H1 (cell line): ENCODE measurements around the gene SLC2A14. TPM values are rescaled to one million over a fixed set of nuclear protein-coding genes. Genes with fewer than 3 reads are reported as not detected.
"Not testable (repeated sequence)": the region's sequence is repeated elsewhere in the genome, so short reads cannot be mapped to it uniquely, and the experiment has no call there.

Source experiments
- CTCF ChIA-PET: fragments of 300-600 bp; sonication (Branson Sonifier 250); formaldehyde crosslinking; loops from one replicate; lab custom pipeline; 2021; ENCODE audit not compliant: partially characterized antibody; lab: Charles Lee
- POLR2A ChIA-PET: fragments of 300-600 bp; sonication (Branson Sonifier 250); formaldehyde crosslinking; loops from one replicate; lab custom pipeline; 2021; ENCODE audit warnings: inconsistent platforms; ENCODE audit not compliant: partially characterized antibody; lab: Charles Lee
- DNase-seq, 2 experiments: peaks; one replicate each; pipeline versions ENCODE4 v3.0.0 to v3.0.0-alpha.2; 2010 to 2022; ENCODE audit warnings: low spot score in 2 of 2, low read depth in 1 of 2, mixed read lengths in 1 of 2
- FAIRE-seq: peaks from 2 replicates; lab custom pipeline; 2011; peaks lifted over from hg19 to GRCh38; lab: Jason Lieb, UNC
- H2AFZ ChIP-seq: 2 replicates; pipeline ENCODE4 v1.8.1; 2012; ENCODE audit warnings: low read length, inconsistent platforms
- H2AK5ac ChIP-seq: 2 replicates; pipeline ENCODE4 v1.6.1; 2013; ENCODE audit warnings: low read depth, low read length
- H2BK120ac ChIP-seq: replicated peaks from 2 replicates; pipeline ENCODE3; 2013; ENCODE audit warnings: low read depth, low read length, inconsistent platforms
- H2BK12ac ChIP-seq: 2 replicates; pipeline ENCODE4 v1.6.1; 2013; ENCODE audit warnings: low read depth, low read length
- H2BK15ac ChIP-seq: 2 replicates; pipeline ENCODE4 v1.6.1; 2013; ENCODE audit warnings: low read length
- H2BK20ac ChIP-seq: 2 replicates; pipeline ENCODE4 v1.6.1; 2013; ENCODE audit warnings: low read length
- H2BK5ac ChIP-seq: 2 replicates; pipeline ENCODE4 v1.6.1; 2013; ENCODE audit warnings: low read depth, low read length
- H3K14ac ChIP-seq: 2 replicates; pipeline ENCODE4 v1.6.1; 2013; ENCODE audit warnings: inconsistent platforms; ENCODE audit not compliant: insufficient read length
- H3K18ac ChIP-seq: 2 replicates; pipeline ENCODE4 v1.6.1; 2013; ENCODE audit warnings: low read length; ENCODE audit errors: extremely low read depth
- H3K23ac ChIP-seq: 2 replicates; pipeline ENCODE4 v1.6.1; 2013; ENCODE audit warnings: inconsistent platforms; ENCODE audit not compliant: insufficient read length
- H3K23me2 ChIP-seq: 2 replicates; pipeline ENCODE4 v1.6.1; 2013; ENCODE audit warnings: low read depth, low read length
- H3K27ac ChIP-seq: 2 replicates; pipeline ENCODE4 v1.6.1; 2011; ENCODE audit warnings: low read depth, low read length, inconsistent platforms
- H3K27me3 ChIP-seq, 4 experiments: replicated peaks in 1 of 4; 1 replicate in 1 of 4; 2 replicates in 3 of 4; pipeline versions ENCODE4 v1.6.1 to v1.8.1; 2011 to 2013; ENCODE audit warnings: low read length in 3 of 4, mild to moderate bottlenecking in 3 of 4, inconsistent platforms in 2 of 4, mixed read lengths in 2 of 4, moderate library complexity in 1 of 4; ENCODE audit not compliant: control insufficient read depth in 3 of 4, insufficient read depth in 3 of 4; ENCODE audit errors: extremely low read depth in 1 of 4
- H3K36me3 ChIP-seq, 4 experiments: 2 replicates each; pipeline versions ENCODE4 v1.6.1 to v1.8.1; 2011 to 2013; ENCODE audit warnings: mild to moderate bottlenecking in 4 of 4, low read length in 3 of 4, moderate library complexity in 2 of 4, control low read depth in 1 of 4, inconsistent platforms in 1 of 4; ENCODE audit not compliant: insufficient read depth in 4 of 4, control insufficient read depth in 2 of 4
- H3K4ac ChIP-seq: replicated peaks from 2 replicates; pipeline ENCODE3; 2013; ENCODE audit warnings: low read length, low read depth, mixed read lengths, inconsistent platforms; ENCODE audit not compliant: insufficient read length
- H3K4me1 ChIP-seq, 4 experiments: replicated peaks in 1 of 4; 1 replicate in 1 of 4; 2 replicates in 3 of 4; pipeline versions ENCODE4 v1.6.1 to v1.8.1; 2011 to 2013; ENCODE audit warnings: low read length in 3 of 4, inconsistent platforms in 2 of 4, mixed read lengths in 1 of 4; ENCODE audit not compliant: insufficient read depth in 4 of 4, control insufficient read depth in 3 of 4
- H3K4me2 ChIP-seq, 2 experiments: 2 replicates each; pipeline versions ENCODE4 v1.6.1 to v1.8.1; 2011 to 2013; ENCODE audit warnings: low read depth in 2 of 2, low read length in 2 of 2, control low read depth in 1 of 2, inconsistent platforms in 1 of 2, mild to moderate bottlenecking in 1 of 2; ENCODE audit not compliant: insufficient read depth in 1 of 2
- H3K4me3 ChIP-seq, 4 experiments: fragments of 200-600, 300-600 bp in 1 of 4; sonication (generic), shearing (Covaris generic), sonication (Bioruptor Twin) in 1 of 4; 2 replicates each; pipeline versions ENCODE4 v1.5.1 to v1.8.1; 2011 to 2016; ENCODE audit warnings: low read length in 4 of 4, low read depth in 3 of 4, control low read depth in 2 of 4, inconsistent platforms in 2 of 4, mild to moderate bottlenecking in 2 of 4, mixed read lengths in 1 of 4, moderate library complexity in 1 of 4; ENCODE audit not compliant: insufficient read depth in 2 of 4; ENCODE audit errors: extremely low read depth in 1 of 4
- H3K56ac ChIP-seq: replicated peaks from 2 replicates; pipeline ENCODE3; 2013; ENCODE audit warnings: low read depth, mild to moderate bottlenecking, mixed read lengths, low read length, inconsistent platforms; ENCODE audit not compliant: insufficient read length
- H3K79me1 ChIP-seq: 2 replicates; pipeline ENCODE4 v1.6.1; 2013; ENCODE audit warnings: low read depth, low read length, control low read depth
- H3K79me2 ChIP-seq, 2 experiments: 2 replicates each; pipeline versions ENCODE4 v1.6.1 to v1.8.1; 2012 to 2013; ENCODE audit warnings: low read length in 2 of 2, mild to moderate bottlenecking in 2 of 2, inconsistent platforms in 1 of 2; ENCODE audit not compliant: insufficient read depth in 2 of 2, control insufficient read depth in 1 of 2
- H3K9ac ChIP-seq, 4 experiments: replicated peaks in 1 of 4; 1 replicate in 1 of 4; 2 replicates in 3 of 4; pipeline versions ENCODE4 v1.6.1 to v1.8.1; 2011 to 2013; ENCODE audit warnings: low read depth in 3 of 4, low read length in 3 of 4, control low read depth in 2 of 4, mild to moderate bottlenecking in 2 of 4, moderate library complexity in 2 of 4, inconsistent platforms in 1 of 4; ENCODE audit errors: extremely low read depth in 1 of 4
- H3K9me3 ChIP-seq, 2 experiments: 2 replicates each; pipeline versions ENCODE4 v1.6.1 to v1.8.1; 2012 to 2013; ENCODE audit warnings: mild to moderate bottlenecking in 2 of 2, moderate library complexity in 2 of 2, control low read depth in 1 of 2, inconsistent platforms in 1 of 2, low read depth in 1 of 2, low read length in 1 of 2, mixed read lengths in 1 of 2; ENCODE audit not compliant: insufficient read depth in 2 of 2
- H4K20me1 ChIP-seq, 2 experiments: replicated peaks in 1 of 2; 2 replicates each; pipeline versions ENCODE3 to v1.8.1; 2011 to 2013; ENCODE audit warnings: inconsistent platforms in 2 of 2, low read length in 2 of 2, mild to moderate bottlenecking in 1 of 2; ENCODE audit not compliant: insufficient read depth in 2 of 2, control insufficient read depth in 1 of 2
- H4K5ac ChIP-seq: 2 replicates; pipeline ENCODE4 v1.6.1; 2013; ENCODE audit warnings: low read length, low read depth, mixed read lengths, inconsistent platforms; ENCODE audit not compliant: insufficient read length
- H4K8ac ChIP-seq: 2 replicates; pipeline ENCODE4 v1.8.0; 2013; ENCODE audit warnings: mild to moderate bottlenecking, moderate library complexity, low read length, inconsistent platforms; ENCODE audit not compliant: insufficient read depth; ENCODE audit errors: extremely low read depth
- H4K91ac ChIP-seq: replicated peaks from 2 replicates; pipeline ENCODE3; 2013; ENCODE audit warnings: low read length, mixed read lengths, inconsistent platforms; ENCODE audit not compliant: insufficient read length
- WGBS, 2 experiments: shearing (Covaris generic) in 1 of 2; methylation state at CpG; one replicate each; pipeline versions ENCODE4 v1.1.6 to v1.1.7; 2013 to 2015; ENCODE audit warnings: low lambda C conversion rate in 2 of 2, mixed read lengths in 2 of 2, inconsistent platforms in 1 of 2, low coverage in 1 of 2, missing lambda C conversion rate in 1 of 2; ENCODE audit not compliant: insufficient replicate concordance in 2 of 2, insufficient coverage in 1 of 2, insufficient read length in 1 of 2; ENCODE audit errors: extremely low coverage in 1 of 2, missing lambda C conversion rate in 1 of 2; 5-methylcytosine and 5-hydroxymethylcytosine counted together
- polyA plus RNA-seq, 7 experiments: library from polyadenylated mRNA; depleted of rRNA in 3 of 7; stranded (reverse) in 5 of 7; unstranded in 2 of 7; fragments of >200 nt in 5 of 7; fragments of 200-250 nt in 2 of 7; gene quantifications; 1 replicate in 5 of 7; 2 replicates in 1 of 7; 4 replicates in 1 of 7; pipeline versions ENCODE4 v1.2.1 to v1.2.3, GENCODE V29; 2011 to 2013; ENCODE audit warnings: missing spikeins in 2 of 7, mixed read lengths in 2 of 7
- total RNA-seq: library from RNA; stranded (reverse); fragmentation: NEBNext Ultra II Directional; extraction: Animal tissue kit (Norgen Biotek cat#: 25700); gene quantifications from 2 replicates; pipeline ENCODE4 v1.2.1, GENCODE V29; 2021

The SLC2A14 gene
- total and polyA plus RNA-seq, 2 of the 8 experiments (the other 6 are each of a cell fraction or from before 2014, with no cell fraction given) = 11.1 to 19.3 TPM

DNA sequence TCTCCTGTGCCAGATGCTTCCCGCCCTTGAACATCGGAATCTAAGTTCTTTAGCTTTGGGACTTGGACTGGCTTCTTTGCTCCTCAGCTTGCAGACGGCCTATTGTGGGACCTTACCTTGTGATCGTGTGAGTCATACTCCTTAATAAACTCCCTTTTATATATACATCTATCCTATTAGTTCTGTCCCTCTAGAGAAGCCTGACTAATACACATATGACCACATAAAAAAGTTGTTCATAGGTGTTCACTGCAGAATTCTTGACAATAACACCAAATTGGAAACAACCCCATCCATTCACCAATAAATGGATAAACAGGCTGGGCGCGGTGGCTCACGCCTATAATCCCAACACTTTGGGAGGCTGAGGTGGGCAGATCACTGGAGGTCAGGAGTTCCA, 37.4 kb upstream of the SLC2A14 start:
- peak overlapping the region; percentile 100 for H2BK20ac ChIP-seq
- not testable (repeated sequence) for H3K9me3 ChIP-seq, H3K14ac ChIP-seq, H2BK120ac ChIP-seq, H3K4ac ChIP-seq, H3K9ac ChIP-seq, H4K8ac ChIP-seq, FAIRE-seq, H3K79me2 ChIP-seq, H3K4me2 ChIP-seq, H3K36me3 ChIP-seq, H4K20me1 ChIP-seq, H4K5ac ChIP-seq, H3K23ac ChIP-seq, H3K18ac ChIP-seq, H3K4me3 ChIP-seq, H3K23me2 ChIP-seq, H4K91ac ChIP-seq, DNase-seq, H2AFZ ChIP-seq, H3K56ac ChIP-seq, H2AK5ac ChIP-seq, H3K79me1 ChIP-seq, H3K27me3 ChIP-seq, H3K27ac ChIP-seq
- H2BK5ac ChIP-seq = peak overlapping the region; percentile 52; the same call in 1 of the 2 replicates
- ChIA-PET CTCF (interaction anchor here (1.0 to 2.0 kb wide), 3 partner anchors 16 to 128 kb away, joined by 3 to 5 read pairs (median 3); no protein-coding TSS in a partner anchor), POLR2A (interaction anchor here (0.8 to 2.1 kb wide), 7 partner anchors 11 to 59 kb away, joined by 3 to 10 read pairs (median 3); no protein-coding TSS in a partner anchor)
- peak overlapping the region; percentile 96 for H2BK12ac ChIP-seq
- WGBS, 2 experiments = 92% methylated on average over 7 of the region's 7 CpGs; no CpG with 5 or more reads in 1 of the 2 experiments
- H2BK15ac ChIP-seq = peak overlapping the region; percentile 61; the same call in 1 of the 2 replicates
- H3K4me1 ChIP-seq = peaks cover 2 to 10% (median 6%) of the 10 kb centered on the region in 4 experiments; a peak in 5 of 7 replicates
